ENCODE measurements around the gene TCN2.

- TF ChIP-seq CTCF (IDR thresholded peaks at IDR 0.05 in 8 of 11, conservative IDR thresholded peaks at IDR 0.05 in 3 of 11) (no peak), POLR2A (IDR thresholded peaks at IDR 0.05) (no peak), POLR2AphosphoS5 (IDR thresholded peaks at IDR 0.05) (no peak)
Measured at GRCh38 chr22:30614879-30615278, 7.9 kb downstream of the TCN2 start.

Data from spleen (tissue), 7 donors.